ENCODE results near the gene SAT1.

DNA sequence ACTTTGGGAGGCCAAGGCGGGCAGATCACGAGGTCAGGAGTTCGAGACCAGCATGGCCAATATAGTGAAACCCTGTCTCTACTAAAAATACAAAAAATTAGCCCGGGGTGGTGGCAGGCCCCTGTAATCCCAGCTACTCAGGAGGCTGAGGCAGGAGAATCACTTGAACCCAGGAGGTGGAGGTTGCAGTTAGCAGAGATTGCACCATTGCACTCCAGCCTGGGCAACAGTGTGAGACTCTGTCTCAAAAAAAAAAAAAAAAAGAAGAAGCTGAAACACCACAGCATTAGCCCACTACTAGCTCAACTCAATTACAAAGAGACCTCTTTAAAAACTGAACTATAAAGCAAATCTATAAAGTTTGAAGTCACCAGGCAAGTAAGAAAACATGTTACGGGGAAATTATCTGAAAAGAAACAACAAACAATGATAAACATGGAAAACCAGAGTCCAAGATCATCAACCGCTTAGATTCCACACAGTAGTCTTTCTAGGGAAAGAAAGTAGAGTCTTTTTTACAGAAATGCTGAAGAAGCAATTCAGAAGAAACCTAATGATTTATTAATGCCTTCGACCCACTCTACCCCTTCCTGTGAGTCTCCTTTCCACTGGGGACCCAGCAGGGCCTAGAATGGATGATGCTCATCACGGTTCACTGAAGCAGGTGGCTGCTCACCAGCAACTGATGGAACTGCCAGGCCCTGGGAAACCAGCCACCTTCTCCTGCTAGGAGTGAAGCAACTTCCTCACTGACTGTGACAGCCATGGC, 6.6 kb downstream of the SAT1 start:
- TF ChIP-seq POLR2A (IDR thresholded peaks at IDR 0.05), result no peak
- TF ChIP-seq, protein P1, sequence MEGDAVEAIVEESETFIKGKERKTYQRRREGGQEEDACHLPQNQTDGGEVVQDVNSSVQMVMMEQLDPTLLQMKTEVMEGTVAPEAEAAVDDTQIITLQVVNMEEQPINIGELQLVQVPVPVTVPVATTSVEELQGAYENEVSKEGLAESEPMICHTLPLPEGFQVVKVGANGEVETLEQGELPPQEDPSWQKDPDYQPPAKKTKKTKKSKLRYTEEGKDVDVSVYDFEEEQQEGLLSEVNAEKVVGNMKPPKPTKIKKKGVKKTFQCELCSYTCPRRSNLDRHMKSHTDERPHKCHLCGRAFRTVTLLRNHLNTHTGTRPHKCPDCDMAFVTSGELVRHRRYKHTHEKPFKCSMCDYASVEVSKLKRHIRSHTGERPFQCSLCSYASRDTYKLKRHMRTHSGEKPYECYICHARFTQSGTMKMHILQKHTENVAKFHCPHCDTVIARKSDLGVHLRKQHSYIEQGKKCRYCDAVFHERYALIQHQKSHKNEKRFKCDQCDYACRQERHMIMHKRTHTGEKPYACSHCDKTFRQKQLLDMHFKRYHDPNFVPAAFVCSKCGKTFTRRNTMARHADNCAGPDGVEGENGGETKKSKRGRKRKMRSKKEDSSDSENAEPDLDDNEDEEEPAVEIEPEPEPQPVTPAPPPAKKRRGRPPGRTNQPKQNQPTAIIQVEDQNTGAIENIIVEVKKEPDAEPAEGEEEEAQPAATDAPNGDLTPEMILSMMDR (IDR thresholded peaks at IDR 0.05), result no peak
